GM12801 (cell line): ENCODE results near the gene DIP2A.

ENCODE experiments used
- TF ChIP-seq, protein P1 (sequence below): IDR thresholded peaks from one replicate; pipeline ENCODE4 v1.5.1; 2011; ENCODE audit warnings: control low read depth; ENCODE audit not compliant: insufficient read length; ENCODE audit errors: extremely low read depth

Gene DIP2A

DNA sequence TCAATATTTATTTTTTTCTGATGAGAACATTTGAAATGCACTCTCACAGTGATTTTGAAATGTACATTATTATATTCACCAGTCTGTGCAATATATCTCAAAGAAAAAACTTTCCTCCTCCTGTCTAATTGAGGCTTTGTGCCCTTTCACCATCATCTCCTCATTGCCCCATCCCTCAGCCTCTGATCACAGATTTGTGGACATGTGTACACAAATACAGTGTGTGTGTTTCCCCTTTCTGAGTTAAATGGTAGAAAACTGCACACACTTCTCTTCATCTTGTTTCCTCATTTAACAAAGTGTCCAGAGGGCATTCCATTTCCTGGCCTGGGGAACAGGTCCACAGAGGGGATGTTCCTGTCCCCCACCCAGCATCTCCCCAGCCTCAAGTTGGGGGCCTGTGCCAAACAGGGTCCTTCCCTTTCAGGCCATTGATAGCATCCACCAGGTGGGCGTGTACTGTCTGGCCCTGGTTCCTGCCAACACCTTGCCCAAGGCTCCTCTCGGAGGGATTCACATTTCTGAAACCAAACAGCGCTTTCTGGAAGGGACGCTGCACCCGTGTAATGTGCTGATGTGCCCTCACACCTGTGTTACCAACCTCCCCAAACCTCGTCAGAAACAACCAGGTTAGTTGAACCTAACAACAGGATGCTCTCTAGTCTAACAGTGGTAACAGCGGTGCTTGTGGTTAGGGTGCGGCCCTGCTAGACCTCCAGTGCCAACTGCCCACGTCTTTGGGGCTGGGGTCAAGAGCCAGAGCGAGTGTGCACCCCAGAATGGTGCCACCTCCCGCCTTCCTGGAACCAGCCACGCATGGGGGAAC lies 91.6 kb downstream of the DIP2A start:
- TF ChIP-seq, protein P1, sequence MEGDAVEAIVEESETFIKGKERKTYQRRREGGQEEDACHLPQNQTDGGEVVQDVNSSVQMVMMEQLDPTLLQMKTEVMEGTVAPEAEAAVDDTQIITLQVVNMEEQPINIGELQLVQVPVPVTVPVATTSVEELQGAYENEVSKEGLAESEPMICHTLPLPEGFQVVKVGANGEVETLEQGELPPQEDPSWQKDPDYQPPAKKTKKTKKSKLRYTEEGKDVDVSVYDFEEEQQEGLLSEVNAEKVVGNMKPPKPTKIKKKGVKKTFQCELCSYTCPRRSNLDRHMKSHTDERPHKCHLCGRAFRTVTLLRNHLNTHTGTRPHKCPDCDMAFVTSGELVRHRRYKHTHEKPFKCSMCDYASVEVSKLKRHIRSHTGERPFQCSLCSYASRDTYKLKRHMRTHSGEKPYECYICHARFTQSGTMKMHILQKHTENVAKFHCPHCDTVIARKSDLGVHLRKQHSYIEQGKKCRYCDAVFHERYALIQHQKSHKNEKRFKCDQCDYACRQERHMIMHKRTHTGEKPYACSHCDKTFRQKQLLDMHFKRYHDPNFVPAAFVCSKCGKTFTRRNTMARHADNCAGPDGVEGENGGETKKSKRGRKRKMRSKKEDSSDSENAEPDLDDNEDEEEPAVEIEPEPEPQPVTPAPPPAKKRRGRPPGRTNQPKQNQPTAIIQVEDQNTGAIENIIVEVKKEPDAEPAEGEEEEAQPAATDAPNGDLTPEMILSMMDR: no peak

DNA sequence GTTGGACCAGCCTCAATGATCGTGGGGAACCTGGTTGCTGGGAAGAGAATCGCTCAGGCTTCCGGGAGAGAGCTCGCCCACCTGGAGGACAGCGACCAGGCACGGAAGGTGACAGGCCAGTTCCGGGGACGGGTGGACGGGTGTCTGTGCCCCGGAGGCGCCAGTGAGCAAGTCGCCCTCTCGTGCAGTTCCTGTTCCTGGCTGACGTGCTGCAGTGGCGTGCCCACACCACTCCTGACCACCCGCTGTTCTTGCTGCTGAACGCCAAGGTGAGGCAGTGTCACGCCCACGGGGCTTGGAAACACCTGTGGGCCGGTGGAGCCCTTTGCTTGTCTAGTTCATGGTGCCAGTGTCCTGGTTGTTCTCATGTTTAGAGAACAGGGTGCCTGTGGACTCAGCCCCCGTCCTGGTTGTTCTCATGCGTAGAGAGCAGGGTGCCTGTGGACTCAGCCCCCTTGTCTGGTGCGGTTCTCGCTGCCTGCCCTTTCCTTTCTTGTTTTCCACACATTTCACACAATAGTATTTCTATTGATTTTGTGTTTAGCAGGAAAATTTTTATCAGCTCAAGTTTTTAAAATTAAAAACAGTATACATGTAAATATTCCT lies 93.0 kb downstream of the DIP2A start:
- TF ChIP-seq, protein P1: no peak

DNA sequence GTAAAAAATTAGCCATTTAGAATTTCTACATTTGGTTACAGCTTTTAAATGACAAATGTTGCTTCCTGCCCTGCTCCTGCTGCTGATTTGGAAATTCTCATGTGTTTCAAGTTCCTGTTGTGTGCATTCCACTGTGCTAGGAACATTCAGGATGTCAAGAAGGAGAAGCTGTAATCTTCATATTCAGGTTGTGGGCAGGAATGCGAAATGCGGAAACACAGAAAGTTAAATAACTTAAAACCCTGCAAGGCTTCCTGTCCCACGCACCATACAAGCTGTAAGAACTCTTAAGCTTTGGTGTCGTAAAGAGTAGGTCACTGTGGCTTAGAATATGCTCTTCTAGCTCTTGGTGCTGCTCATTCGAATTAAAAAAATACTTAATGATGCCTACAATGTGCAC lies 93.6 kb downstream of the DIP2A start:
- TF ChIP-seq, protein P1: no peak

DNA sequence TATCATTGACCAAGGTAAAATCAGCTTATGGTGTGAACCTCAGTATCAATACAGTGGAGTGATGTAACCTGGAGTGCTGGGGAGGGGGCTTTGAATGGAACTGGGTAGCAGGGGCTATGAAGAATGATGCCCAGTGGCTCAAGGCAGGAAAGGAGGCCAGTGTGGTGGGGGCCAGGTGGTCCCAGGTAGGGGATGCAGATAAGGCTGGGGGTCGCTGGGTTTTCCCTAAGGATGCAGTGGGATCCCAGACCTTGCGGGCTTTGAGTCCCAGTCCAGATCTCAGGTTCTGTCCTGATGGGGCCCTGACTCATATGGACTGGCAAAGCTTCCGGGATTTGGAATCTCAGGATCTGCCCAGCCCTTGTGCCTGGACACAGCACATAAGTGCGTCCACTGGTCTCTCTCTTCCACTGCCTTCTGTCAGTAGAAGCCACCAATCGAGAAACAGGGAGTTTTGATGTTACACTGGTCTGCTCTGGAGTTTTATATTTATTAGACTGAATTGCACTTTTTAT lies 94.2 kb downstream of the DIP2A start:
- TF ChIP-seq, protein P1: no peak

DNA sequence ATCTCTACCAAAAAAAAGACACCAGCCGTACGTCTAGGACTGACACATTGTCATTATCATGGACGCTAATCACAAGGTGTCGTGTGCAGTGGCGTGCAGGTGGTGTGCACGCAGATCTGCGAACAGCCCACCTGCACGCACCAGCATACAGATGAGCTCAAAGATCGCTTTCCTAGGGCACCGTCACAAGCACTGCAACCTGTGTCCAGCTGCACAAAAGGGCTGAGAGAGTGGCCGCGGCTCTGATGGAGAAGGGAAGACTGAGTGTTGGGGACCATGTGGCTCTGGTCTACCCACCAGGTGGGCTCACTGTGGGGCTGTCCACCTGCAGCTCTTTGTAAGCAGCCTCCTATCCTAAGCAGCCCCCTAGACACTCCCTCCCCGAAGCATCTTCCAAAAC lies 95.3 kb downstream of the DIP2A start:
- TF ChIP-seq, protein P1: no peak

DNA sequence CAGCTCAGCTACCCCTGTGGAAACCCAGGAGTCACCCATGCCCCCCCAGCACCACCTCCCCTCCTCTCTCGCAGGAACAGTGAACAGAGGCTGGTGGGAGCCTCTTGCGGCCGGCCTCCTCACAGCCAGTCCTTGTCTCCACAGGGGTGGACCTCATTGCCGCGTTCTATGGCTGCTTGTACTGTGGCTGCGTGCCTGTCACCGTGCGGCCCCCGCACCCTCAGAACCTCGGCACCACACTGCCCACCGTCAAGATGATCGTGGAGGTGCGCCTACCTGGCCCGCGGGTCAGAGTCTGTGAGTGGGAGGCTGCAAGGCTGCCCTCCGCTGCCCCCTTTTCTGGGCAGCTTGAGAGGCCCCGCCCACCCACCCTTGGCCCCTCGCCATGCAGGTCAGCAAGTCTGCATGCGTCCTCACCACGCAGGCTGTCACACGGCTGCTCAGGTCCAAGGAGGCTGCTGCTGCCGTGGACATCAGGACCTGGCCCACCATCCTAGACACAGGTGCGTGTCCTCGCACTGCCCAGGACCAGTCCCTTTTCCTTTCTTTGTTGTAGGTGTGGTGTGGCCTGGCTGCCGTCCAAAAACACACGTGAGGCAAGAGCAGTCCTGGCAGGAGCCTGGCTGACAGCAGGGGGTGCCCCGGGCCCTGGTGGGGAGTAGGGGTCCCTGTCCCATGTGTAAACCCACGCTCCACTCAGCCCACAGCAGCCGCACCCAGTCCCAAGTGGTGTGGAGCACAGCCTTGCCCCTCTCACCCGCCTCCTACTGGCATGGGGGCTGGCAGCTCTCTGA lies 95.9 kb downstream of the DIP2A start:
- TF ChIP-seq, protein P1: no peak

DNA sequence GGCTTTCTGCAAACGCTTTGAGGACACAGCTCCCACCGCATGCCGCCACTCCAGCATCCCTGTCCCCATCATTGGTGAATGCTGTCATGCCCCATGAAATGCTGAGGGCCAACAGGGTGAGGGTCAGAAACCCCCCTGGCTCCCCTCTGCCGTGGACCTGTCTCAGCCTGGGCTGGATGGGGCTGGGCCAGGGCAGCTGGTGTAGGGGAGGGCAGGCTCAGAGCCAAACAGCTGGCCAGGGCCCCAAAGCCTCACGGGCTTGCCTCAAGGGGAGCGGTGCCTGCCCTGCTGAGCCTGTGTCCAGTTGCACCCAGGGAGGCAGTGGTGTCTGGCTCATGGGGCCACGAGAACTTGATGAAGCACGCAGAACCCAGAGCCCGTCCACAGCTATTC lies 96.5 kb downstream of the DIP2A start:
- TF ChIP-seq, protein P1: no peak
